Left cardiac atrium (tissue), 4 donors: ENCODE data around the gene GDPD4. TPM values are rescaled to one million over a fixed set of nuclear protein-coding genes. Genes with fewer than 3 reads are reported as not detected.

ENCODE experiments used
- ATAC-seq, 2 donors: fragments of 200-7000 bp; cut with Tn5 transposase; one replicate each; pipeline ENCODE4 v1.9.1; 2020; ENCODE audit warnings: mild to moderate bottlenecking in 2 of 2, moderate library complexity in 2 of 2
- DNase-seq: peaks from one replicate; pipeline ENCODE4 v3.0.0-alpha.2; 2020
- intact Hi-C, 2 donors: fragments of 100-400 bp; cut with DNase I; formaldehyde crosslinking; loops; one replicate each; pipeline versions ENCODE4 v1.14.1 to v1.15.1; 2022 to 2023
- total RNA-seq, 2 donors: library from RNA; stranded (reverse); fragmentation: NEBNext Ultra II Directional; extraction: Animal tissue kit (Norgen Biotek cat#: 25700); gene quantifications; one replicate each; pipeline ENCODE4 v1.2.1, GENCODE V29; 2021
- donor health status: DM: no; HTN: yes; CAD: no.
- donor health status: DM: no; HTN: yes; CAD: no; lungs with severe emphysema.
- donor health status: DM: yes; HTN: yes; CAD: no.
- donor health status: Dilated cardiomyopathy.

GDPD4 gene
- total RNA-seq, 2 donors from 2014 or later = not detected

DNA sequence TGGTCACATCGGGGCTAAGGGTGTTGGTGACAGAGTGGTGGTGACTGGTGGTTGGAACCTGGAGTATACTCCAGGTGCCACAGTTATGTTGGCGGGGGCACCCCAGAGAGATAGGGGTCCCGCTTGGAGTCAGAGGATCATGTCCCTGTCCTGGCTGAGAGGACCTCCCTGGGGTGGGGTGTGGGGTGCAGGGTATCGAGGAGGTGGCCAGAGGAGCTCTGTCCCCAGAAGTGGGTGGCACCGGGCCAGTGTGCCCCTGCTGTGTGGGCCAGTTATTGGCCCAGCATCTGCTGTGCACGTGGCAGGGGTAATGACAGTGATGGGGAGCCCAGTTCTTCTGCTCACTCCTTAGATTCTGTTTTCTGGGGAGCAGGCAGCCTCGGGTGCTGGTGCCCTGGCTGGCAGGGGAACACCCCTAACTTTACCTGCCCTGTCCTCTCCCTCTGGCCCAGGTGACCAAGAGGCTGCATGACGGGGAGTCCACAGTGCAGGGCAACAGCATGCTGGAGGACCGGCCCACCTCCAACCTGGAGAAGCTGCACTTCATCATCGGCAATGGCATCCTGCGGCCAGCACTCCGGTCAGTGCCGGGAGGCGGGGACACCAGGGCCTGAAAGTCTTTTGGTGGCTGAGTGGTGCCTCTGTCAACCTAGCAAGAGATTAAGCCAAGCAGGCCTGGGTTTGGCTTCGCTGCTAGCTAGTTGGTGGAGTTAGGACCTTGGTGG, 117.2 kb downstream of the GDPD4 start:
- intact Hi-C loops = no loop called here
- DNase-seq (no peak), ATAC-seq (no peak)

DNA sequence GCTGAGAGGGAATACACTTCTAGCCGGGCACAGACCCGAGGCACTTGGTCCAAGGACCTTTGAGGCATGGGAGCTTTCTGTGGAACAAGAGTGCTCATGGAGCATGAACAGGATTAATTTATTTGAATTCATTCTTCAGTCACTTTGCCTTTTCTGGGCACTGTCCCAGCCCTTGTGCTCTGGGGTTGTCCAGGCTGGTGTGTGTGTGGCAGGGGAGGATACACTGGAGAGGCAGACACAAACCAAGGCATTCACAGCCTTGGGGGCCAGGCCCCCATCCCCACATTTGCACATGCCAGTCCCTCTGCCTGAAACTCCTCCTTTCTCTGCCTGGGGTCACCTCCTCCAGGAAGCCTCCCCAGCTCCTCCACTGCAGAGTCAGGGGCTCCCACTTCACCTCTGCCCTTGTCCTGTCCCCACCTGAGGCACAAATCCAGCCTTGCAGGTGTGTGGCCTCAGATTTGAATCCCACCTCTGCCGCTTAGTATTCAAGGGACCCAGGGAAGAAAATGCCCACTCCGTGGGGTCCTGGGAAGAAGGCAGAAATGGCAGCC, 118.0 kb downstream of the GDPD4 start:
- ATAC-seq = no peak
- no peak for DNase-seq
- intact Hi-C loops = no loop called here

DNA sequence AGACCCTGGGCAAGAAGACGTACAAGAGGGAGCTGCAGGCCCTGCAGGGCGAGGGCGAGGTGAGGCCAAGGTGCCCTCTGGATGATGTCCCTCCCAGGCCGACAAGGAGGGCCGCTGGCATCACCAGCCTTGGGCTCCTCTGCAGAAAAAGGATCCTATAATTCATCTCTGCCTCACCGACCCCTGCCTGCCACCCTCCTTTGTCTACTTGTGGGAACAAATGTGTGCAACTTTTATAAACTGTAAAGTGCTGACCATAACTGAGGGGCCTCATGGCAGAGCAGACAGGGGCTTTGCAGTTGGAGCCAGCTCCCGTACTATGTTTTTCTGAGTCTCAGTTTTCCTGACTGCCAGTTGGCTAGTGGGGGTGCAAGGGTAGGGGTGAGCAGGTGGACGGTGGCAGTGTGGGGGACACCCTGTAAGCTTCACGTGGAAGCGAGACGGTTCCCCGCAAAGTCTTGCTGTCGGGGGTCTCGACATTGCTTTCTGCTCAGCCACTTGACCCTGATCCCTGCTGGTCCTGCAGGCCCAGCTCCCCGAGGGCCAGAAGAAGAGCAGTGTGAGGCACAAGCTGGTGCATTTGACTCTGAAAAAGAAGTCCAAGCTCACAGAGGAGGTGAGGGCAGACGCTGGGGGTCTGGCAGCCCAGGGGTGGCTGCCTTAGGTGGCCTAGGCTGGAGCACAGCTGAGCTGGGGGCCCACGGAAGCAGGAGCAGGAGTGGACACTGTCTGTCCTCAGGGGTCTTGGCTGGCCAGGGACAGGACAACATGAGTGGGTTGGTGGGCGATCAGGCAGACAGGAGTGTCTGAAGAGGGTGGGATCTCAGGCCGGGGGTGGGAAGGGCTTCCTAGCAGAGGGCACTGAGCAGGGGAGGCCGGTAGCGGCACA, 118.7 kb downstream of the GDPD4 start:
- no peak for DNase-seq
- ATAC-seq = no peak
- intact Hi-C loops = no loop called here

DNA sequence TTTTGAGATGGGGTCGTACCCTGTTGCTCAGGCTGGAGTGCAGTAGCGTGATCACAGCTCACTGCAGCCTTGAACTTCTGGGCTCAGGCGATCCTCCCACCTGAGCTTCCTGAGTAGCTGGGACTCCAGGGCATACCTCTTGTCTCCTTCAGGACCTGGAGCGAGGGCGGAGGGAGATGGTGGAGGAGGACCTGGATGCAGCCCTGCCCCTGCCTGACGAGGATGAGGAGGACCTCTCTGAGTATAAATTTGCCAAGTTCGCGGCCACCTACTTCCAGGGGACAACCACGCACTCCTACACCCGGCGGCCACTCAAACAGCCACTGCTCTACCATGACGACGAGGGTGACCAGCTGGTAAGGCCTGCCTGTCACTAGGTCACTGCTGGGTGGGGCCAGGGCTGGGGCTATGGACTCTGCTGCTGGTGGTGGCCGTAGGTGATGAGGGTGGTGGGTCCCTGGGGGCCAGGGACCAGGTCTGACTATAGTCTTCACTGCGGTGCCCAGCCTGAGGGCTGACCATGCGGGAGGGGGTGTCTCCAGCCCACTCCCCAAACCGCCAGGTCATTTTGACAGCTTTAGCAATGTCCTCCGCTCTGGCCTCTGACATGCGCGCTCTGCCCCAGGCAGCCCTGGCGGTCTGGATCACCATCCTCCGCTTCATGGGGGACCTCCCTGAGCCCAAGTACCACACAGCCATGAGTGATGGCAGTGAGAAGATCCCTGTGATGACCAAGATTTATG, 119.5 kb downstream of the GDPD4 start:
- intact Hi-C loops = no loop called here
- ATAC-seq (no peak), DNase-seq (no peak)

DNA sequence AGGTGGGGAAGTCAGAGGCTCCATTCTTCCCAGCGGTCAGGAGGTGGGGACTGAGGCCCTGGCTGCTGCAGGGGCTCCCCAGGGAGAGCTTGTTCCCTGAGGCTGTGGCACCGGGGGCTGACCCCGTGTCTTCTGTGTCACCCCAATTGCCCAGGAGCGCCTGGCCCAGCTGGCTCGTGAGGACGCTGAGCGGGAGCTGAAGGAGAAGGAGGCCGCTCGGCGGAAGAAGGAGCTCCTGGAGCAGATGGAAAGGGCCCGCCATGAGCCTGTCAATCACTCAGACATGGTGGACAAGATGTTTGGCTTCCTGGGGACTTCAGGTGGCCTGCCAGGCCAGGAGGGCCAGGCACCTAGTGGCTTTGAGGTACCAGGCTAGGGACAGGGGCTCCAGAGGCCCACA, 120.3 kb downstream of the GDPD4 start:
- intact Hi-C loops = no loop called here
- DNase-seq (no peak), ATAC-seq (no peak)

- ATAC-seq (no peak), DNase-seq (no peak)
- intact Hi-C loops = no loop called here
These were observed 121.1 kb downstream of the GDPD4 start for GRCh38 chr11:77180346-77180745.

- DNase-seq (no peak), ATAC-seq (no peak)
- intact Hi-C loops = no loop called here
These were observed 121.8 kb downstream of the GDPD4 start for GRCh38 chr11:77179681-77180080.

GRCh38 chr11:77179048-77179447, 122.4 kb downstream of the GDPD4 start:
- intact Hi-C loops = no loop called here
- ATAC-seq (peak in 1 of 2 donors; percentile 66), DNase-seq (no peak)

DNA sequence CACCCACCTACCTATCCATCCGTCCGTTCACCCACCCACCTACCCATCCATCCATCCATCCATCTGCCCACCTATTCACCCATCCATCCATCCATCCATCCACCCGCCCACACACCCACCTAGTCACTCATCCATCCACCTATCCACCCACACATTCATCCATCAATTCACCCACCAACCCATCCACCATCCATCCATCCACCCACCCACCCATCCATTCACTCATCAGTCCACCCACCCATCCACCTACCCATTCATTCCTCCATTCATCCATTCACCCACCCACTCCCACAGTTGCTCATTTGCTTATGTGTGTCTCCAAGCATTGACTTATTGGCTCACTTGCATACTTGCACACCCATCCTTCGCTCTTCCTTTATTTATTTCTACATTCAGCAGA, 123.3 kb downstream of the GDPD4 start:
- no peak for ATAC-seq

DNA sequence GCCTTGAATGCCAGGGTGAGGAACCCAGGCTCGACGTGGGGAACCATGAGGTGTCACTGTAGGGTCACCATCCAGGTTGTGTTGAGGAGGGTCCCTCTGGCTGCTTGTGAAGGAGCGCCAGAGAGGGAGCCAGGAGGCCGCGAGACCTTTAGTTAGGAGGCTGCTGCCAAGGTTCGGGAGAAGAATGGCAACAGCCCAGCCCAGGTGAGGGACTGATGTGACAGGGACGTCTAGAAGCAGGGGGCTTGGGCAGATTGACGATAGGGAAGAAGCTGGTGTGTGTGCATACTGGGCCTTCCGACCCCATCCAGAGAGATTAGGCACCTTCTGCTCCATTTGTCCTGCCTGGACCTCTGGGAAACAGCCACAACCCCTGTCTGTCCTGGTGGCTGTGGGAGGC, 124.5 kb downstream of the GDPD4 start:
- intact Hi-C loops = no loop called here
- ATAC-seq (no peak), DNase-seq (no peak)

More for the DNA sequence above, 123.3 kb downstream of the GDPD4 start:
- DNase-seq = no peak
- intact Hi-C loops = no loop called here

DNA sequence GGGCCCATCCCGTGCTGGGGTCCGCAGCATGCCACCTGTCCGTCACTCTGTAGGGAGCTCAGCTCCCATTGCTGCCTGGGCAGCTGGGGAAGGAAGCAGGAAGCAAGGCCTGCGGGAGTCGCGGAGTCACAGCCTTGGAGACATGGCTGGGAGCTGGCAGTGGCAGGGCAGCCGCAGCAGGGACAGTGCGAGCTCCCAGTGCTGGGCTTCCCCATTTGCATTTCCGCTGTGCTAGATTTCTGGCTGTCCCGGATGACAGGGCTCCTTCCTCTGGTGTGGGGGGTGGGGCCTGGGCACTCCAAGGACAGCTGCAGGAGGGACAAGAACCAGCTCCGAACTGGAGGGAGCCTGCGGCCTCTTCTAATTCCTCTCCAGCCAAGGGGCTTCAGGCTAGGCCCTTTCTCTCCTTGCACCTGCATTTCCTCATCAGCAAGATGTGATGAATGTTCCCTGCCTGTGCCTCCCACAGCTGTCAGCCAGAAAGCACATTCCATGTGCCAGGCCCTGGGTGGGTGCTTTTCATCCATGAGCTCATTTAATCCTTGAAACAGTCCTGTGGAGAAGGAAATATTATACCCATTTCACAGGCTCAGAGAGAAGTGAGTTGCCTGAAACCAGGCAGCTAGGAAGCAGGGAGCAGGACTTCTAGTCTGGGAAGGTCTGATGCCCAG, 125.5 kb downstream of the GDPD4 start:
- intact Hi-C loops = no loop called here
- DNase-seq = peak; percentile 58
- ATAC-seq = peak; percentile 35 to 81

- ATAC-seq (peak; percentile 50 to 80), DNase-seq (no peak)
- intact Hi-C loops = no loop called here
These were observed 126.3 kb downstream of the GDPD4 start for GRCh38 chr11:77175021-77175842.

- DNase-seq (no peak), ATAC-seq (no peak)
- intact Hi-C loops = no loop called here
These were observed 126.9 kb downstream of the GDPD4 start for GRCh38 chr11:77174559-77174958.

GRCh38 chr11:77173494-77173893, 128.0 kb downstream of the GDPD4 start:
- intact Hi-C loops = no loop called here
- ATAC-seq = peak; percentile 16 to 21
- peak; percentile 20 for DNase-seq

- DNase-seq = peak; percentile 38
- intact Hi-C loops = no loop called here
These were observed 128.9 kb downstream of the GDPD4 start for GRCh38 chr11:77172666-77172982.

DNA sequence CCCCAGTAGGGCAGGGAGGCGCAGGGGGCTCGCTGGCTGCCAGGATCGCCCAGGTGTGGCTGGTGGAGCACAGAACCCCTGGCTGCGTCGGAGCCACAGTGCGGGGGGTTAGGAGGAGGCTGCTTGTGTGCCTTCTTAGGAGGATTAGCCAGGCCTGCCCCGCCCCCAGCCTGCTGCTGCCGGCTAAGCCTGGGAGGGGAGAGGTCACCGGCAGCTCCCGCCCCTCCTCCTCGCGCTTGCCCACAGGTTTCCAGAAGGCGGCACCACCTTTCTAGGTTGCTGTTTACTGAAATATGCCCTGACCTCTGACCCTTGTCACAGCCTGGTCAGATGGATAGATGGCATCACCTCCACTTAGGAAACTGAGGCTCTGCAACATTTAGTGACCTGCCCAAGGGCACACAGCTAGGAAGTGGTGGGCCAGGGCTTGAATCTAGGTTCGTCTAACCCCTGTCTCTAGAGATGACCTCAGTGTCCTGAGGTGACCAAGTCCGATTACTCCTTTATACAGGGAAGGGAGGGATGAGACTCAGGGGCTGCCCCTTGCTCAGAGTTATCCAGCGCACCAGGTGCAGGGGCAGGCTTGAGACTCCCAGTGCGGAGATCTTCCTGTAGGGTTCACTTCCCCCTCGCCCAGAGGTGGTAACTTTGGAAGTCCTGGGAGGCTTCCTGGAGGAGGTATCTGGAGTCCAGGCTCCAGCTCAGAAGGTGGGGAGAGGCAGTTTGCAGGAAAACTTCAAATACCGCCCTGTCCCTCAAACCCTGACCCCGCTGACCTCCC, 129.4 kb downstream of the GDPD4 start:
- no peak for DNase-seq
- intact Hi-C loops = no loop called here
- peak in 1 of 2 donors; percentile 38 for ATAC-seq

More at GRCh38 chr11:77172666-77172982, 128.9 kb downstream of the GDPD4 start:
- ATAC-seq = no peak

DNA sequence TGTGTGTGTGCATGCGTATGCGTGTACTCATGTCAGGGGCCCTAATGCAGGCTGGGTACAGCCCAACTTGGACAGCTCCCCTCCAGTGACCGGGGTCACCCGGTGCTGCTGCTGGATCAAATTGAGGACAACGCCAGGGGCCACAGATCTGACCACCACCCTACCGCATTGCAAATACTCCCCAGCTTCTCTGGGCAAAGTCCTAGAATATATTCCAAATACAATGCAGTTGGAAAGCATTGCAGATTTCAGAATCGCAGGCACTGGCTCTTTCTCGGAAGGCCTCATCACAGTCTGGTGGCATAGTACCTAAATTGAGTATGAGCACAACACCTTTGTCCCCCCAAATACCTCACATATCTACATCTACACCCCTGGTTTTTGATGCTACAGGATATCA, 130.2 kb downstream of the GDPD4 start:
- intact Hi-C loops = no loop called here
- DNase-seq = peak; percentile 3

DNA sequence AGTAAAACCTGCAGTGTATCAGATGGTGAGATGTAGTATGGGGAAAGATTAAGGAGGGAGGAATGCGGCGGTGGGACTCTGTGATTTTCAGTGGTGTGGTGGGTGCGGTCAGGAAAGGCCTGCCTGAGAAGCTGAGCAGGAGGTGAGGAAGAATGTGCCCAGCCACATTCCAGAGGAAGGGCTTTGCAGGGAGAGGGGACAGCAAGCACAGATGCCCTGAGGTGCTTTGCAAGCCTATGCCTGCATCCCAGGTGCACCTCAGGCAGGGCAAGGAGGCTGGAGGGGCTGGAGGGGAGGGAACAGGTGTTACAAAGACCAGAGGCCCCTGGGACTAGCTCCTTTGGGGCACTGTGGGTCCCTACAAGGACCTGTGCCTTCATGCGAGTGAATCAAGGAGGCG, 131.4 kb downstream of the GDPD4 start:
- ATAC-seq = no peak
- intact Hi-C loops = no loop called here
- no peak for DNase-seq

More for the DNA sequence above, 130.2 kb downstream of the GDPD4 start:
- no peak for ATAC-seq
